ENCODE data around the gene GNG12.
A peak's percentile ranks its signal among the peaks of the same experiment; 100 is the strongest.

- TF ChIP-seq CTCF (IDR thresholded peaks at IDR 0.05): peak in 1 of 4 experiments; percentile 2
- TF ChIP-seq POLR2AphosphoS5 (IDR thresholded peaks at IDR 0.05): peak; percentile 73
Measured at GRCh38 chr1:67814121-67814772, 19.0 kb downstream of the GNG12 start.

All from prostate gland (tissue), 2 donors.